ENCODE results near the gene MPZ. TPM values are rescaled to one million over a fixed set of nuclear protein-coding genes. Genes with fewer than 3 reads are reported as not detected.

The MPZ gene
- total RNA-seq, 4 donors from 2014 or later = 0.67 to 1.9 (median 0.93) TPM

GRCh38 chr1:161261261-161262235, 48.2 kb downstream of the MPZ start:
- Histone ChIP-seq H3K27me3 (no peaks in the 10 kb centered on the region), H3K27ac (no peak overlapping the region)
- intact Hi-C loops (cut with DNase I) = no loop called here

GRCh38 chr1:161260376-161261260, 49.1 kb downstream of the MPZ start:
- intact Hi-C loops (cut with DNase I) = no loop called here
- H3K4me1 ChIP-seq = peaks cover 6 to 18% of the 10 kb centered on the region in 2 donors
- peak in 1 of 2 donors; percentile 3 for DNase-seq
- H3K27ac ChIP-seq = no peak overlapping the region
- TF ChIP-seq POLR2A (IDR thresholded peaks at IDR 0.05) = no peak
- no peak for TF ChIP-seq CTCF (IDR thresholded peaks at IDR 0.05)
- no peaks in the 10 kb centered on the region for H3K27me3 ChIP-seq
- H3K36me3 ChIP-seq = no peaks in the 10 kb centered on the region
- no peak overlapping the region for H3K4me3 ChIP-seq (replicated peaks in 1 of 3)
- no peaks in the 10 kb centered on the region for H3K9me3 ChIP-seq
- 32 to 44% methylated on average over 9 of the region's 9 CpGs for WGBS, 2 donors

More at GRCh38 chr1:161261261-161262235, 48.2 kb downstream of the MPZ start:
- Histone ChIP-seq H3K4me1 (peaks cover 6 to 18% of the 10 kb centered on the region in 2 donors), H3K36me3 (no peaks in the 10 kb centered on the region), H3K4me3 (replicated peaks in 1 of 3) (no peak overlapping the region), H3K9me3 (no peaks in the 10 kb centered on the region)
- TF ChIP-seq CTCF (IDR thresholded peaks at IDR 0.05) = no peak
- no peak for TF ChIP-seq POLR2A (IDR thresholded peaks at IDR 0.05)
- DNase-seq = peak in 1 of 2 donors; percentile 4
- WGBS, 2 donors = 64 to 65% methylated on average over 12 of the region's 12 CpGs

GRCh38 chr1:161259765-161260164, 50.0 kb downstream of the MPZ start:
- Histone ChIP-seq H3K9me3 (no peaks in the 10 kb centered on the region), H3K36me3 (no peaks in the 10 kb centered on the region), H3K27ac (no peak overlapping the region), H3K27me3 (no peaks in the 10 kb centered on the region), H3K4me1 (peaks cover 6 to 18% of the 10 kb centered on the region in 2 donors), H3K4me3 (replicated peaks in 1 of 3) (no peak overlapping the region)
- intact Hi-C loops (cut with DNase I) = no loop called here
- 66 to 81% methylated on average over 1 of the region's 1 CpG for WGBS, 2 donors
- TF ChIP-seq POLR2A (IDR thresholded peaks at IDR 0.05) (no peak), CTCF (IDR thresholded peaks at IDR 0.05) (no peak)
- DNase-seq = no peak

GRCh38 chr1:161259345-161259702, 50.4 kb downstream of the MPZ start:
- Histone ChIP-seq H3K27ac (no peak overlapping the region), H3K9me3 (no peaks in the 10 kb centered on the region), H3K4me3 (replicated peaks in 1 of 3) (no peak overlapping the region), H3K4me1 (peaks cover 6 to 18% of the 10 kb centered on the region in 2 donors), H3K27me3 (no peaks in the 10 kb centered on the region), H3K36me3 (no peaks in the 10 kb centered on the region)
- TF ChIP-seq POLR2A (IDR thresholded peaks at IDR 0.05) (no peak), CTCF (IDR thresholded peaks at IDR 0.05) (no peak)
- intact Hi-C loops (cut with DNase I) = no loop called here
- 48 to 53% methylated on average over 6 of the region's 6 CpGs for WGBS, 2 donors
- no peak for DNase-seq

All from thyroid gland (tissue), 4 donors.